Right renal pelvis (tissue), 4 donors: Measurements from ENCODE around the gene RNF123. TPM values are rescaled to one million over a fixed set of nuclear protein-coding genes. Genes with fewer than 3 reads are reported as not detected.

Experiments used
- DNase-seq, 4 donors: peaks; one replicate each; pipeline ENCODE4 v3.0.0-alpha.2; 2013; ENCODE audit warnings: low read depth in 4 of 4, low spot score in 3 of 4, missing footprints in 1 of 4
- polyA plus RNA-seq, 4 donors: library from polyadenylated mRNA; unstranded; fragments of 120-200 nt; gene quantifications; one replicate each; pipeline ENCODE4 v1.2.1, GENCODE V29; 2013; ENCODE audit not compliant: insufficient read length in 4 of 4

The RNF123 gene
- polyA plus RNA-seq, 4 donors: 35.2 to 38.2 (median 36.8) TPM

DNA sequence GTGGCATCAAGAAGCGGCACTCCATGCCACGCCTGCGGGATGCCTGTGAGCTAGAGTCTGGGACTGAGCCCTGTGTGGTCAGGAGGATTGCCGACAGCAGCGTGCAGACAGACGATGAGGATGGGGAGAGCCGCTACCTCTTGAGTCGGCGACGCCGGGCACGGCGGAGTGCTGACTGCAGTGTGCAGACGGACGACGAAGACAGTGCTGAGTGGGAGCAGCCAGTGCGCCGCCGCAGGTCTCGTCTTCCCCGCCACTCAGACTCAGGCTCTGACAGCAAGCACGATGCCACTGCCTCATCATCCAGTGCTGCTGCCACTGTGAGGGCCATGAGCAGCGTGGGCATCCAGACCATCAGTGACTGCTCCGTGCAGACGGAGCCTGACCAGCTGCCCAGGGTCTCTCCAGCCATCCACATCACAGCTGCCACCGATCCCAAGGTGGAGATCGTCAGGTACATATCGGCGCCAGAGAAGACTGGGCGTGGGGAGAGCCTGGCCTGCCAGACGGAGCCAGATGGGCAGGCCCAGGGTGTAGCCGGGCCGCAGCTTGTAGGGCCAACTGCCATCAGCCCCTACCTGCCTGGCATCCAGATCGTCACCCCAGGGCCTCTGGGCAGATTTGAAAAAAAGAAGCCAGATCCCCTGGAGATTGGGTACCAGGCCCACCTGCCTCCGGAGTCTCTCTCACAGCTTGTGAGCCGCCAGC, 32.0 kb upstream of the RNF123 start:
- DNase-seq: no peak

DNA sequence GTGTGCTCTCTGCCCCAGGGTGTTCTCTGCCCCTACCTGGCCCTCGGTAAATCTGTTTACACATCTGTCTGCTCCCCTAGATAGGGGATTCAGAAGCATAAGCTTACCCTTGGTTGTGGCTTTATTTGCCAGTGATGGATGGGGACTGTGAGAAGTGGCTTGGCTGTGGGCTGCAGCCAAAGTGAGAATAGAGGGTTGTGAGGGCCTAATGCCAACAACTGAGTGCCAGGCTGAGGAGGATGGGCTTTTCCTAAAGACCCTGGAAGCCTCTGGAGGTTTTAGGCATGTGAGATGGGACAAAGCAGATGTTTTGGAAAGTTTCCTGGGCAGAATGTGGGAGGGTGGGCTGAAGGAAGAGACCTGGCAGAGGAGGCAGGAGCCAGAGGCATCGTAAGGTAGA, 30.6 kb upstream of the RNF123 start:
- DNase-seq: no peak

DNA sequence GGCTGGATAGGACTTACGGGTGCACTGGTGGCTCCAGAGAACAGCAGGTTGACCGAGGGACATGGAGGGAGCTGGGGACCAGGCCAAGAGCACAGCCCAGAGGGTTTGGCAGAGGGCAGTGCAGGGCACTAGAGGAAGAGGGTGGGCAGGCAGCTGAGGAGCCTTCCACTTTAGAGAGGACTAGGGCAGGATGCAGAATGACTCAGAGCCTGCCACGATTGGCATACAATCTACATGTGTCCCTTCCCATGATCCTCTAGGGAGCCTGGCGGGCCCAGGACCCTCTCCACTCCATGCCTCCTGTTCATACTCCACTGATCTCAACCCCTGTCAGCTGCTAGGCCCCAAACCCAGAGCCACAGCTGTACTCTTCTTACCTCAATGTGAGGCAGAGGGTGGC, 29.6 kb upstream of the RNF123 start:
- no peak for DNase-seq

GRCh38 chr3:49661281-49661680, 28.1 kb upstream of the RNF123 start:
- no peak for DNase-seq

DNA sequence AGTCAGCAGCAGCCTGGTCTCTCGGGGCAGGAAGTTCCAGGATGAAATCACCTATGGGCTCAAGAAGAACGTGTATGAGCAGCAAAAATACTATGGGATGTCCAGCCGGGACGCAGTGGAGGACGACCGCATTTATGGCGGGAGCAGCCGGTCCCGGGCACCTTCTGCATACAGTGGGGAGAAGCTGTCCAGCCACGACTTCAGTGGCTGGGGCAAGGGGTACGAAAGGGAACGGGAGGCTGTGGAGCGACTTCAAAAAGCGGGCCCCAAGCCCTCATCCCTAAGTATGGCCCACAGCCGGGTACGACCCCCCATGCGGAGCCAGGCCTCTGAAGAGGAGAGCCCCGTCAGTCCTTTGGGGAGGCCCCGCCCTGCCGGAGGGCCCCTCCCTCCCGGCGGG, 27.3 kb upstream of the RNF123 start:
- no peak for DNase-seq

GRCh38 chr3:49662720-49663413, 26.5 kb upstream of the RNF123 start:
- no peak for DNase-seq

- no peak for DNase-seq
Measured at GRCh38 chr3:49663831-49664230, 25.5 kb upstream of the RNF123 start.

- no peak for DNase-seq
Measured at GRCh38 chr3:49664300-49664699, 25.1 kb upstream of the RNF123 start.

DNA sequence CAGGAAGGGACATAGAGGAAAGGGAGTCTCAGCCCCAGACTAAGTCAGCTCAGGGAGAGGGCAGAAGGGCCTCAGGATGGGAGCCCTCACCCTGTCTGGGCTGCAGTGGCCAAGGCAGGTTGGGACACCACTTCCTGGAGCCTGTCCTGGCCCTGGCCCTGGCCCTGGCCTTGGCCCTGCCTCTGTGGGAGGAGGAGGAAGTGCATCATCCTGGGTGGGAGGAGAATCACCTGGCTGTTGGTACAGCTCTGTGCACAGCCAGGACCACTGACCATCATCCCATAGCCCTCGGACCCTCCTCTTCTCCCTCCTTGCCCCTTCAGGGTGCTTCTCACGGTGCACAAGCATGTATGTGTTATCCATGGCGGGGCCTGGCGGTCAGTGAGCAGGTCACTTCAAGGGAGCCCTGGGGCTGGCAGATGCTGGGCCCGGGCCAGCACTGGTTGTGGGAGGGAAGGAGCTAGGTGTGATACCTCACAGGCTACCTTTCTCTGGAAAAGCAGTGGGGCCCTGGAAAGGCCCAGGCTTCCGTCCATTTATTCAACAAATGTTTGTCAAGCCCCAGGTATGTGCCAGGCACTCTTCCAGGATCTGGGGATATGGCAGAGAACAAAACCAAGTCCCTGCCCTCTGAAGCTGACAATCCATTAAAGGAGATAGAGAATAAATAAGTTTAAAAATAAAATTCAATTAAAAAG, 23.4 kb upstream of the RNF123 start:
- DNase-seq: no peak

DNA sequence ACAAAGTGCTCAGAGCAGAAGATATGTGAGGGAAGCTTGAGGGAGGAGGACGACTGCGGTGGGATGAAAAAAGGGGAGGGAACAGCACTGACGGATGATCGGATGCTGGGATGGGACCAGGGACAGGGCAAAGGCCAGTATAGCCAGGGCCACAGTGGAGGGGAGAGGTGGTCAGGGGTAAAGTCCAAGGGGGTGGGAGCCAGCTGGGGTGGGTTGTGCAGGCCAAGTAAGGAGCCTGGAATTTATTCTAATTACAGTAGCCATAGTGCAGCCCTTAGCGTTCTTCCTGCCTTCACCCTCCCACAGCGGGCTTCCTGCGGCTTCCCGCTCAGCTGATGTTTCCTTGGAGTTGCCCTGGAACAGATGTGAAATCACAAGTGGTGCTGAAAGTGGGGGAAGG, 22.8 kb upstream of the RNF123 start:
- no peak for DNase-seq

DNA sequence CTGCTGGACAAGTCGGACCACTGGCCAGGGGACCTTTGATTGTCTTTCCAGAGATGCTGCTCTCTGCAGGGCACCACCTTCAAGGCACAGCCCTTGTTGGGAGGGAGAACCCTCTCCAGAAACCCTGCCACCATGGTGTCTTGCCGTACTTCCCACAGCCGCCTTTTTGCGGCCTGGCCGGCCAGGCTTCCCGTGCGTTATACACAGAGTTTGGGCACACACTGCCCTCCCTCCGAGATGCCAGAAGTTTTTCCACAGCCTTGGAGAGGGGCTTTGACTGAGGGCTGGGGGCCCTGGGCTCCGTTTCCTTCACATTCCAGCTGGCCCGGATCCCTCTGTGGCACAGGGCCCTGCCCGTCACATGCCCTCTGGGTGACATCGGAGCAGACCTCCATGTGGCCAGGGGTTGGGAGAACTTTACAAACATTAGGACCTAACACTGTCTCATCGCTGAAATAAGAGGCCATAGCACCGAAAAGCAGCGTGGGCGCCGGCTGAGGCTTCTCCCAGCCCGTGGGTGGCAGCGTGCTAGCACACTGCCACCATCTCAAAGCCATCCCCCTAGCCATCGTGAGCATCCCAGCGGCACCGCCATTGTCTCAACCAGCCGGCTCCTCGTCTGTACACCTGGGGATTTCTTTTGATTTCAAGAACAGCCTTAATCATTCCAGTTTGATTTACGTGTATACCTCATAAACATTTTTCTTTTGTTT, 21.5 kb upstream of the RNF123 start:
- no peak for DNase-seq

GRCh38 chr3:49668414-49668797, 21.0 kb upstream of the RNF123 start:
- DNase-seq: no peak

DNA sequence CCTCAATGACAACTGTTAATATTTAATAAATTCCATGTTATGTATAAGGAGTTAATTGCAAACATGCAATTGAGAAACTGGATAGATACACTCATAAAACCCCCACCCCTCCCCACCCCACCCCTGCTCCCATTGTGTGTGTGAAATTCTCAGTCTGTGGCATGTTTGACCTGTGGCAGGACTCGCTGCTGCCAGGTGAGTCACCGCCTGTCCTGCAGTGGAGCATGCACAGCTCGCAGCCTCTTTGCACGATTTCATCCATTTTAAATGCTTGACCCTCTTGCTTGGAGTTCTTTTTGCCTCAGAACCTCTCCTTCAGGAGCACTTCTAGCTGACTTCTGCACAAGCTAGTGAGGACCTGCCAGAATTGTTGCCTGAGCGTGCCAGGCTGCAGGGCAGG, 20.5 kb upstream of the RNF123 start:
- DNase-seq: no peak

DNA sequence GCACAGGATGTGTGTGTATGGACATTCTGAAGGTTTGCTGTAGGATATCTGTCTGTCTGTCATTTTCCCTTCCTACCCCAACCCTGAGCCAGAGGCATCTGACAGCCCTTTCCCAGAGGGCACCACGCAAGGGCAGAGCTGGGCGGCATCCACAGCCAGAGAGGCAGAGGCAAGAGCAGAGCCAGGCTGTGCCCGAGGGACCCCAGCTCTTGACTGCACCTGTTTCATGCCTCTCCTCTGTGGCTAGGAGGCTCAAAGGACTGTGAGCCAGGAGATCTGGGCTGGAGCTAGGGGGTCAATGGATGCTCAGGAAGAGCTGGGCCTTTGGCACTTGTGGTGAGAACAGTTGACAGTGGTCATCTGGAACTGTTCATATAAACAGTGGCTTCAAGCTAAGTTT, 20.0 kb upstream of the RNF123 start:
- no peak for DNase-seq

- no peak for DNase-seq
Measured at GRCh38 chr3:49670940-49671290, 18.4 kb upstream of the RNF123 start.

DNA sequence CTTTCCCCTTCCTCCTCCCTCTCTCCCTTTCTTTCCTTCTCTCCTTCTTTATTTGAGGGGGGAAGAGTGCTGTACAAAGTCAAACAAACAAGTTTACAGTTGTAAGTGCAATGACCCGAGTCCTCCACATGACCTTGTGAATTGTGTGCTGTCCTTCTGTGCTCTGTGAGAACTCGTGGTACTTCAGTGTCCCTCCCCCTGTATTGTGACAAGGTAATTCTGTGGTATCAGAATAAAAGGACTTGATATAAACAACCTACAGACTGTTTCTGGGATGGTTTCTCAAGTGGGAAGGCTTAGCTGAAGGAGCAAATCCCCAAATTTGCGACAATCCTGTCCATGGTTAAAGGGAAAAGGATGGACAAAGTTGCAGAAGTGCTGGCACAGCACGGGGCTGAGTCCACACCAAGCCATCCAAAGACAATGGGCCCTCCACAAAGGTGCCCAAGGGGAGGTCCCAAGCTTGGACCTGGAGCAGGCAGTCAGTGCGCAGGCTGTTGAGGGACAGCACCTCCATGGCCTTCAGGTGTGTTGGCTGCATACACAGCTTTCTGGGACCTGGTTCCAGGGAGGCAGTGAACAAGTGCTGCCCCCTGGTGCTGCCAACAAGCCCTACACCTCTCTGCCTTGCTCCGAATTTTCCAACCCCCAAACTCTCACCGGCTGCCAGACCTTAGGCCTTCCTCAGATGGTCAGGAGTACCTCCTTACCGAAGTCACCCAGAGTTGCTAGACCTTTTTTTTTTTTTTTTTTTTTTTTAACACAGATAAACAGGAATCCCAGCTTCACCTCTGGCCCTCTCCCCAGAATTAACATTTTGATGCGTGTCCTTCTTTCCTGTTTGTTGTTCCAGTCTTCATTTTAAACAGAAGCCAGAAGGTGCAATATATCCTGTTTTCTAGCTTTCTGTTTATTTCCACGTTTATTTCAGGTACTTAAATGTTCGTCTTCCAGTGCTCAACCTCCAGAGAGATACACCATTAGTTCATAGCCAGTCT, 17.8 kb upstream of the RNF123 start:
- peak in 1 of 4 donors; percentile 70 for DNase-seq

GRCh38 chr3:49673121-49673714, 16.1 kb upstream of the RNF123 start:
- DNase-seq: no peak

- DNase-seq: peak; percentile 88 to 92 (median 90)
Measured at GRCh38 chr3:49673715-49674496, 15.5 kb upstream of the RNF123 start, which contains the start of gene APEH. Gene APEH (plus strand): TSS chr3:49674351. CDS start chr3:49674402, 51 bp downstream.

DNA sequence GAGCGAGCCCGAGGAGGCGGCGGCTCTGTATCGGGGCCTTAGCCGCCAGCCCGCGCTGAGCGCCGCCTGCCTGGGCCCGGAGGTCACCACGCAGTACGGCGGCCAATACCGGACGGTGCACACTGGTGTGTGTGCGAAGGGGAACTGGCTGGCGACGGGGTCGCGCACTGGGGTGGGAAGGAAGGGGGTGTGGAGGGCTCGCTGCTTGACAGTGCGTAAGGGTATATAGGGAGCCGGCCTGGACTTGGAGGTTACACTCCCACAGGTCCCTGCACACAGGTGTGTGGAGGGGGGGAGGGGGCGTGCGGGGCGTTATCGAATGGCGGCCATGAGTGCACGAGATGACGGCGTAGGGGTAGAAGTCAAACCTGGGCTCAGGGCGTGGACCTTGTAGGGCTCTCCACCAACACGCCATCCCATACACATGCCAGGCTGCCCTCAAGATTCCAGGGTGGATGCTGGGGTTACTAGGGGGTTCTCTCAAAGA, 14.8 kb upstream of the RNF123 start:
- DNase-seq: no peak
